Endothelial cell of umbilical vein (primary cell): Measurements from ENCODE around the gene WASL. TPM values are rescaled to one million over a fixed set of nuclear protein-coding genes. Genes with fewer than 3 reads are reported as not detected.

Source experiments
- BruUV-seq: library from RNA; stranded (reverse); fragments of 400-500 nt; replicated peaks from 2 replicates; lab custom pipeline; 2021; lab: Mats Ljungman, UMichigan
- CTCF ChIA-PET: fragments of 300-600, 350-600 bp; sonication (Branson Sonifier 250); formaldehyde crosslinking; loops from one replicate; lab custom pipeline; 2021; ENCODE audit warnings: antibody characterized with exemption, inconsistent platforms; lab: Charles Lee
- POLR2A ChIA-PET: fragments of 300-600, 350-600 bp; sonication (Branson Sonifier 250); formaldehyde crosslinking; loops from one replicate; lab custom pipeline; 2021; ENCODE audit warnings: antibody characterized with exemption, inconsistent platforms; lab: Charles Lee
- DNase-seq: peaks from one replicate; pipeline ENCODE4 v3.0.0-alpha.2; 2011; ENCODE audit warnings: low read depth, low spot score
- FAIRE-seq: peaks from 2 replicates; lab custom pipeline; 2011; peaks lifted over from hg19 to GRCh38; lab: Jason Lieb, UNC
- H2AFZ ChIP-seq: 2 replicates; pipeline ENCODE4 v1.6.0; 2012; ENCODE audit warnings: low read depth, low read length, control low read depth, inconsistent platforms
- H3K27ac ChIP-seq: 2 replicates; pipeline ENCODE4 v1.5.1; 2011; ENCODE audit warnings: low read depth, mild to moderate bottlenecking, control low read depth, low read length, moderate library complexity; ENCODE audit not compliant: insufficient read depth
- H3K27me3 ChIP-seq, 2 experiments: 2 replicates each; pipeline versions ENCODE4 v1.6.0 to v1.6.1; 2011; ENCODE audit warnings: low read length in 2 of 2, mixed read lengths in 1 of 2; ENCODE audit not compliant: control insufficient read depth in 2 of 2, insufficient read depth in 2 of 2
- H3K36me3 ChIP-seq, 2 experiments: 2 replicates in 1 of 2; 3 replicates in 1 of 2; pipeline ENCODE4 v1.5.1; 2011; ENCODE audit warnings: low read length in 2 of 2, mild to moderate bottlenecking in 1 of 2, moderate library complexity in 1 of 2; ENCODE audit not compliant: control insufficient read depth in 2 of 2, insufficient read depth in 2 of 2; ENCODE audit errors: extremely low read depth in 1 of 2
- H3K4me1 ChIP-seq: 3 replicates; pipeline ENCODE4 v1.5.1; 2011; ENCODE audit warnings: mild to moderate bottlenecking, low read length; ENCODE audit not compliant: control insufficient read depth, insufficient read depth; ENCODE audit errors: extremely low read depth
- H3K4me2 ChIP-seq: 2 replicates; pipeline ENCODE4 v1.6.1; 2011; ENCODE audit warnings: low read length, control low read depth, mixed read lengths; ENCODE audit not compliant: insufficient read depth
- H3K4me3 ChIP-seq, 3 experiments: fragments of 200-600 bp in 1 of 3; sonication (generic), shearing (Covaris generic) in 1 of 3; replicated peaks in 1 of 3; 2 replicates each; pipeline ENCODE4 v1.5.1; 2011 to 2016; ENCODE audit warnings: control low read depth in 3 of 3, low read length in 3 of 3, mild to moderate bottlenecking in 2 of 3, inconsistent platforms in 1 of 3, low read depth in 1 of 3, moderate library complexity in 1 of 3; ENCODE audit not compliant: insufficient read depth in 1 of 3
- H3K79me2 ChIP-seq: 2 replicates; pipeline ENCODE4 v1.6.0; 2012; ENCODE audit warnings: low read length, inconsistent platforms; ENCODE audit not compliant: control insufficient read depth, insufficient read depth
- H3K9ac ChIP-seq: replicated peaks from 2 replicates; pipeline ENCODE3; 2011; ENCODE audit warnings: low read length, control low read depth; ENCODE audit not compliant: insufficient read depth; ENCODE audit errors: extremely low read depth
- H3K9me1 ChIP-seq: replicated peaks from 3 replicates; pipeline ENCODE4 v1.6.0; 2011; ENCODE audit warnings: mild to moderate bottlenecking, low read length; ENCODE audit not compliant: control insufficient read depth, insufficient read depth; ENCODE audit errors: extremely low read depth
- H3K9me3 ChIP-seq: replicated peaks from 2 replicates; pipeline ENCODE4 v1.5.1; 2012; ENCODE audit warnings: low read length, inconsistent platforms; ENCODE audit not compliant: control insufficient read depth, insufficient read depth
- H4K20me1 ChIP-seq: replicated peaks from 2 replicates; pipeline ENCODE3; 2011; ENCODE audit warnings: mild to moderate bottlenecking, low read length; ENCODE audit not compliant: control insufficient read depth, insufficient read depth; ENCODE audit errors: extremely low read depth
- CTCF ChIP-seq, 2 donors: IDR thresholded peaks; 1 replicate in 1 of 2; 2 replicates in 1 of 2; pipeline ENCODE4 v1.5.1; 2011; ENCODE audit warnings: low read length in 2 of 2, mild to moderate bottlenecking in 2 of 2, moderate library complexity in 2 of 2, control low read depth in 1 of 2, inconsistent platforms in 1 of 2, low read depth in 1 of 2; ENCODE audit not compliant: insufficient read depth in 1 of 2; ENCODE audit errors: extremely low read depth in 1 of 2
- EZH2 ChIP-seq: IDR thresholded peaks from 2 replicates; pipeline ENCODE4 v1.6.1; 2012; ENCODE audit warnings: borderline replicate concordance, low read depth, mild to moderate bottlenecking, moderate library complexity, low read length, inconsistent platforms; ENCODE audit not compliant: severe bottlenecking
- FOS ChIP-seq: IDR thresholded peaks from 2 replicates; pipeline ENCODE4 v1.6.1; 2011; ENCODE audit warnings: mild to moderate bottlenecking, low read length, moderate library complexity, borderline replicate concordance; ENCODE audit not compliant: insufficient read depth
- GATA2 ChIP-seq: IDR thresholded peaks from 2 replicates; pipeline ENCODE4 v1.7.0; 2011; ENCODE audit warnings: low read depth, mild to moderate bottlenecking, moderate library complexity, mixed read lengths, low read length; ENCODE audit not compliant: insufficient read length, insufficient read depth
- JUN ChIP-seq: IDR thresholded peaks from 2 replicates; pipeline ENCODE4 v1.6.1; 2011; ENCODE audit warnings: borderline replicate concordance, low read depth; ENCODE audit not compliant: insufficient read length, insufficient read depth
- MAX ChIP-seq: IDR thresholded peaks from 2 replicates; pipeline ENCODE4 v1.6.1; 2011; ENCODE audit not compliant: insufficient read depth, insufficient read length
- MYC ChIP-seq: IDR thresholded peaks from one replicate; pipeline ENCODE4 v1.6.1; 2011; ENCODE audit warnings: mild to moderate bottlenecking, low read depth, low read length
- POLR2A ChIP-seq: IDR thresholded peaks from 2 replicates; pipeline ENCODE4 v1.6.1; 2012; ENCODE audit warnings: low read depth, mild to moderate bottlenecking, control low read depth, low read length
- POLR2AphosphoS5 ChIP-seq: IDR thresholded peaks from 2 replicates; pipeline ENCODE4 v1.6.1; 2012; ENCODE audit warnings: low read depth, mild to moderate bottlenecking, control low read depth, low read length, moderate library complexity; ENCODE audit not compliant: insufficient read depth
- dilution Hi-C: fragments of 300-500 bp; cut with MboI; formaldehyde crosslinking; loops from one replicate; pipeline ENCODE4 v1.15.0; 2019; ENCODE audit warnings: low sequenced_read_pairs; ENCODE audit not compliant: extremely low pct_ligation_motif_present
- intact Hi-C: fragments of 100-400 bp; cut with micrococcal nuclease; formaldehyde crosslinking; loops from one replicate; pipeline ENCODE4 v1.10.0; 2022
- polyA plus RNA-seq, 4 experiments: library from polyadenylated mRNA; depleted of rRNA in 3 of 4; stranded (reverse) in 3 of 4; unstranded in 1 of 4; fragments of >200 nt; gene quantifications; 2 replicates each; pipeline versions ENCODE4 v1.2.1 to v1.2.3, GENCODE V29; 2011 to 2012; ENCODE audit warnings: missing spikeins in 1 of 4
- total RNA-seq: library from RNA; stranded (reverse); gene quantifications from 2 replicates; pipeline ENCODE4 v1.2.3, GENCODE V29; 2021

The WASL gene
- total and polyA plus RNA-seq, 2 donors (not counting 3 experiments of a cell fraction or from before 2014, with no cell fraction given), result 5.2 to 24.0 TPM

GRCh38 chr7:123784263-123784662 is 35.5 kb upstream of the WASL start:
- TF ChIP-seq MAX, result no peak
- TF ChIP-seq GATA2, result no peak
- TF ChIP-seq FOS, result no peak
- TF ChIP-seq MYC, result no peak
- no peak for TF ChIP-seq EZH2
- no peak for TF ChIP-seq CTCF (IDR thresholded peaks at IDR 0.05; ENCODE audit: extremely low read depth in 1 of 2, insufficient read depth in 1 of 2, low read depth in 1 of 2, low read length in 2 of 2)
- no peak for TF ChIP-seq JUN
- TF ChIP-seq POLR2AphosphoS5, result no peak
- no peak for TF ChIP-seq POLR2A
- CTCF ChIA-PET, result interaction anchor here (2.0 kb wide), 1 partner anchor 13 kb away, joined by 5 read pairs; no protein-coding TSS in a partner anchor

More at GRCh38 chr7:123784263-123784662, 35.5 kb upstream of the WASL start:
- Histone ChIP-seq H3K9ac (no peak overlapping the region), H3K4me2 (no peak overlapping the region), H3K9me3 (no peaks in the 10 kb centered on the region), H3K4me1 (peaks cover 10% of the 10 kb centered on the region), H4K20me1 (no peaks in the 10 kb centered on the region), H3K27me3 (no peaks in the 10 kb centered on the region), H3K79me2 (no peaks in the 10 kb centered on the region), H2AFZ (no peak overlapping the region), H3K9me1 (no peaks in the 10 kb centered on the region), H3K27ac (no peak overlapping the region), H3K4me3 (no peak overlapping the region), H3K36me3 (no peaks in the 10 kb centered on the region)
- dilution Hi-C loops (no loop called here), intact Hi-C loops (no loop called here)
- POLR2A ChIA-PET, result no interaction called here
- FAIRE-seq (no peak), DNase-seq (peak; percentile 32)
- no TSS peak for BruUV-seq
